UCSD-AML1 (cell line): Measurements from ENCODE around the gene STK25.
A peak's percentile ranks its signal among the peaks of the same experiment; 100 is the strongest.

Source experiments
- DNase-seq: peaks from one replicate; lab custom pipeline; 2025; ENCODE audit not compliant: unreplicated experiment; lab: John Stamatoyannopoulos, UW

STK25 gene

DNA sequence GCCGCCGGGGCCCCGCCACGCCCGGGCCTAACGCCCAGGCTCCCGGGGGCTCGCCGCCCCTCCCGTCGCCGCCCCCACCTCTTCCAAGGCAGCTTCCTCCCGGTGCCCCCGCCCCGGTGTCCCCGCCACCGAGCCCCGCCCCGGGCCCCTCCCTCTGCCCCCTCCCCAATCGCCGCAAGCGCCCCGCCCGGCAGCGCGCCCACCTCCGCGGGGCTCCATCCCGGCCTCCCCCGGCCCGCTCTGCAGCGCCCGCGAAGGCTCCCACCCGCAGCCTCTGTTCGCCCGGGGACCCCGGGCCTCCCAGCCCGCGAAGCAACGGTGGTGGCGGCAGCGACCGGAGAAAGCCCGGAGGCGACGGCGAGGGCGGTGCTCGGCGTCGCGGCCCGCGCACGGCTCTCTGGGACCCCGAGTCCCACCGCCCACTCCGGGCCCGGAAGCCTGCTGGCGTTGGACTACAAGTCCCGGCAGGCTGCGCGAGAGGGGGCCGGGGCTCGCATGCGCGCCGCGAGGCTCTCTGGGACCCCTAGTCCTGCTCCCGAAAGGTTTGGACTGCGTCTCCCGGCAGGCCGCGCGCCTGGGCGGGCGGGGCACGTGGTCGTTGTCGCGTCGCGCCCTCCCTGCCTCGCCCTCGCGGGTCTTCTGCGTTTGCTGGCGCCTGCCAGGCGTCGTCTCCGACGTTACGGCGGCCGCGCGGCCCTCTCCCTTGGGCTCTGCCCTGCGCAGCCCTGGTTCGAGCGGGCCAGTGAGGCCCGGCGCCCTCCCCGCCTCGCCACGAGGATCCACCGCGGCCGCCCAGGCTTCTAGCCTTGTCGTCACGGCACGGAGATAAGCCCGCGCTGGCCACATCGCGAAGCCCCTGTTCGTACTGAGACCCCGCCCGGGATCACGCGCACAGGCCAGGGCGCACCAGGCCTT, at the start of gene STK25:
STK25 (minus strand) TSS at position 345 of the 915 bp plus-strand sequence. CDS start 549 bp downstream, outside the sequence.
- peak; percentile 99 for DNase-seq

DNA sequence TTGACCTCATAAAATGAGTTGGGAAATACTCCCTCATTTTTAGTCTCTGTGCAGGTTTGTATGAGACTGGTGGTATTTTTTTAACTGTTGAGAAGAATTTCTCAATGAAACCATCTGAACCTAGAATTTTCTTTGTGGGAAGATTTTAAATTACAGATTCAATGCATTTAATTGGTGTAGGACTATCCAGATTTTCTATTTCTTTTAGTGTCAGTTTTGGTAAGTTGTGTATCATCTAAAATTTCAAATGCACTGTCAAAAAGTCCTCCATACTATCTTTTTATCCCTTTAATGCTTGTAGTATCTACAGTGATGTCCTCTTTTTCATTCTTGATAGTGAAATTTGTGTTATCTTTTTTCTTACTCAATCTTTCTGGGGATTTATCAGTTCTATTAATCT, 48.4 kb upstream of the STK25 start:
- DNase-seq, result no peak

DNA sequence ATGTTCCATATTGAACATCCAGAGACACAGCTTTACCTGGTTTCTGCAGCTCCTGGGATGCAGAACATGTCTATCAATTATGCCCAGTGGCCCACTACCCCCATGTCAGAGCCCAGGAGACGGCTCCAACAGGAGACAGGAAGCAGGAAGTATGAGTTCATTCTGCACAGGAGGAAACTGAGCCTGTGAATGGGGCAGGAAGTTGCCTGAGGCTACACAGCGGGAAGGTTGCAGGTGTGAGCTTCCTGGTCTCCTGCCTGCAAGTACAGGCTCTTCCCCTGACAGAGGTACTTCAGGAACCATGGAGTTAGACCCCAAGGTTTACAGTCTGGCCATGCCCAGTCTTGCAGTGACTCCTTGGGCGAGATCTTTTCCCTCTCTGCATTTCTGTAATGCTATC, 47.3 kb upstream of the STK25 start:
- DNase-seq, result peak; percentile 30

- DNase-seq, result no peak
These were observed 46.4 kb upstream of the STK25 start for GRCh38 chr2:241554610-241555322.

DNA sequence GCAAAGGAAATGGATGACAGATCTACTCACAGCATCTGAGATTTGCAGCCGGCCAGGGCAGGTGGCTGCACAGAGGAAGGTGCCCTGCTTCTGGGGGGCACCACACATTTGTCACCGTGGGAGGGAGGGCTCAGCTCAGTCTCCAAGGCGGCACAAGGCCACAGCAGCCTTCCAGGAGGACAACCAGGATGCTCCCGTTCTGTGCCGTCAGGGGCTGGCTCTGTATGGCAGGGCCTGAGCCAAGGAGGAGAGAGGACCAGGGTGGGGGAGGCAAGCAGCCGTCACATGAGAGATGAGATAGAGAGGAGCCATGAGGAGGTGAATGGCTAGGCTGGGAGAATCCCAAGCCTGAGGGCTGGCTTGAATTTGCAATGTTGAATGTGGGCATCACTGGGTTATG, 45.6 kb upstream of the STK25 start:
- no peak for DNase-seq

- DNase-seq, result no peak
These were observed 45.1 kb upstream of the STK25 start for GRCh38 chr2:241553512-241553830.

DNA sequence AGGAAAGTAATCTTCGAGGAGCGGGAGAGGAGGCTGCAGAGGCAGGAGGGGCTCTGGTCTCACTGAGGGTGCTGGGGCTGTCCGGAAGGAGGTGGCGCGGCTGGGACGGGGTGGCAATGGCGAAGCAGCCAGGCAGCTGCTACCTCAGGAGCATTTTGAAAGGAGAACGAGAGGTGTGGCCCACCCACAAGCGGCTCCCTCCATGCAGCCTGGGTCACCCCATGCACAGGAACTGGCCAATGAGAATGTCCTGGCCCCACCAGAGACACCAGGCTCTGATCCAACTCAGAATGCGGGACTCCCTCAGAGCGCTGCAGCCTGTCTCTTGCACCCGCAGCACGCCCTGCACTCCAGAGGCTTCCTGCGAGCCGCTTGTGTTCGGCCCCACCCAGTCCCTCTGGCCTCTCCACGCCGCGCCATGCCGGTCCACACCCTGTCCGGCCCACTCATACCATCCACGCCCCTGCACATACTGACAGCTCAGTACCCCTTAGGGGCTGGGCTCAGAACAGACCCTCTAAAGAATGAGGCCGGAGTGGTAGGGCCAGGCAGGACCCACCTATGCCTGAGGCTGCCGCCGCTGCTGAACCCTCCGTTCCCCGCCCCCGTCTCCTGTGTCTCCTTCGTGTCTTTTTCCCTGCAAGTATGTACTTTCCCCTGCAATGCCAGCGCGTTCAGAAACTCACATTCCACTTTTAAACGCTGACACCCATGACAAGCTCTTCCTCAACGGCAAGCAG, 43.8 kb upstream of the STK25 start:
- DNase-seq, result no peak

GRCh38 chr2:241551599-241551997, 43.2 kb upstream of the STK25 start:
- no peak for DNase-seq

DNA sequence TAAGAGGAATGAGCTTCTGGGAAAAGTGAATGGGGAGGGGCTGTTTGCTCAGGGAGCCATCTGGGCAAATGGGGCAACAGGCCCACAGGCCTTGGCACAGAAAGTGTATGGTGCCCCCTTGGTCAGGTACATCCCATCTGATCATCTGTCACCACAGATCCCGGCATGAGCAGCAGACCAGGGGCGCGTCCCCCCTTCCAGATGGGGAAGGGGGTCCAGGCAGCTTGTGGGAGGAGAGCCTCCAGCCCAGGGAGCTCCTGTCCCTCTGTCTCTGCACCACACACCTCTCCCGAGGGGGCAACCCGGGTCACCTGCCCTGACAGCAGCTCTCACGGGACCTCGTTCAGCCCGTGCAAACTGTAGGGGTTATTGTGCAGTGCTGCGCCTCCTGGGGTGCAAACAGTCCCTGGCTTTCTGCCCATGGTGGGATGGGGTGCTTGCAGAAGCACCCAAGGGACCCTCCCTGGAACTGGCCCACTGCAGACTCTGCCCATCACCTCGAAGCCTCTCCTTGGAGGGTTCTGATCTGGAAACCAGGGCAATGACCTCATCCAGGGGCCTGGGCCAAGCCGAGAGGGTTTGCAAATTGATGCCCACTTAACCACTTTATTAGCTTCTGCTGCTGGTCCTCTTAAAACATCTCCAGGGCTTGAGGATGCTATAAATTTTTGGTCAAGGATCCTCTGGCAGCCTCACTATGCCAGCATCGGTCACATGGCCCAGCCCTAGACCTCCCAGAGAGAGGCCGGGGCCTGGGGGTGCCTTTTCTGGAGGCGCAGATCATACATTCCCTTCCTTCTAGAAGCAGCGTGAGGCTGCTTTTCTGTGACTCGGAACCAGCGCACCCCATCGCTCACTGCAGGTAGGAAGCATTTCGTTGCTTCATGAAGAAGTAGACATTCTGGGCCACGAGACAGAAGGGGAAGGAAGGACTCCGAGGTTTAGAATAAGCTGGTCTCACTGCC, 42.5 kb upstream of the STK25 start:
- no peak for DNase-seq

GRCh38 chr2:241548451-241548835, 40.1 kb upstream of the STK25 start:
- DNase-seq, result no peak

- no peak for DNase-seq
These were observed 39.5 kb upstream of the STK25 start for GRCh38 chr2:241547781-241548450.

GRCh38 chr2:241546771-241547498, 38.6 kb upstream of the STK25 start:
- DNase-seq, result no peak

- no peak for DNase-seq
These were observed 37.4 kb upstream of the STK25 start for GRCh38 chr2:241545523-241546473.

DNA sequence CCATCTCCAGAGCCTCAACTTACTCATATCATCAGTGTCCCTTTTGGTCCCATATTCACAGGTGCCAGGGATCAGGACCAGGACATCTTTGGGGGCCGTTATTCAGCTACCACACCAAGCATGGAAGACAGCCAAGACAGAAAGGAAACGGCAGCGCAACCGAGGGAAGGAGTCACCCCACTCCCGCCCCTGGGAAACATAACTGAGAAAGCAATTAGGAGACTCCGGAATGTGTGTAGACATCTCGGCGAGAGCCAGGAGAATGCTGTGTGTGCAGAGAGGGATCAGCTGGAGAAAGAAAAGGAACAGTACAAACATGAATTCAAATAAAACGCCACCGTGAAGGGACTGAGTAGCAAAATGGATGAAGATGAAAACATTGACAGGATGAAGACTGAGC, 36.7 kb upstream of the STK25 start:
- DNase-seq, result no peak

GRCh38 chr2:241542278-241542605, 33.9 kb upstream of the STK25 start:
- no peak for DNase-seq

DNA sequence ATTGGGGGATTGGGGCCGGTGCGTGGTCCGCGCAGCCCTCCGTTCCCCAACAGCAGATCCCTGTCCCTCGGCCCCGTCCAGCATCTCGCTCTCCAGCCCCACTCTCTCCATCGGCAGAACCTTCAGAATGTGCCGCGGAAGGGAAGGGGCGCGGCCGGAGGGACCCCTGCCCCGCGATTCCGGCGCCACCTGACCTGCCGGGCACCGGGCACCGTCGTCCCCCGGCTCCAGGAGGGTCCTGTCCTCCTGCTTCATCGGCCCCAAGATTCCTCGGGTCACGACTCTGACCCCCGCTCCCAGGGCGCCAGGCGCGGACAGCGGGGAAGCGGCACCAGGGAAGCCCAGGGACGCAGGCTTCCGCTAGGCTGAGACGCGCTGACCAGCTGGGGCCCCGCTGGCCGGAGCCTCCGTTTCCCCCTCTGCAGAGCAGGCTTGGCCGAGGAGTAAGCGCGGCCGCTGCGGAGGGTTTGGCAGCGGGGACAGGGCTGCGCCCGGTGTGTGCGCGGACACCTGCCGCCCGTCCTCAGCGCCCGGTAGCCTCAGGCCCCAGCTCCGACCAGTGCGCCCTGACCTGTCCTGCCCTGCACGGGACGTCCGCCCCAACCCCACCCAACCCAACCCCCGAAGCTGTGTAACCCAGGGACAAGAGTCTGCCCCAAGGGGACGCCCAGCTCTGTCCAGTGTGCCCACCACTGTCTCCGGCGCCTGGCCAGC, 33.3 kb upstream of the STK25 start:
- no peak for DNase-seq

GRCh38 chr2:241540771-241541561, 32.6 kb upstream of the STK25 start:
- no peak for DNase-seq
